Bronchial epithelial cell (primary cell): Measurements from ENCODE around the gene GCNT1. TPM values are rescaled to one million over a fixed set of nuclear protein-coding genes. Genes with fewer than 3 reads are reported as not detected.

ENCODE experiments used
- DNase-seq: peaks from one replicate; pipeline ENCODE4 v3.0.0-alpha.2; 2010; ENCODE audit warnings: low read depth
- FAIRE-seq: peaks from 2 replicates; lab custom pipeline; 2011; peaks lifted over from hg19 to GRCh38; lab: Jason Lieb, UNC
- H3K27me3 ChIP-seq: 2 replicates; pipeline ENCODE4 v1.5.1; 2011; ENCODE audit warnings: low read length; ENCODE audit not compliant: control insufficient read depth, insufficient read depth
- H3K36me3 ChIP-seq: 2 replicates; pipeline ENCODE4 v1.5.1; 2011; ENCODE audit warnings: low read length; ENCODE audit not compliant: control insufficient read depth, insufficient read depth
- H3K4me3 ChIP-seq: 2 replicates; pipeline ENCODE4 v1.5.1; 2011; ENCODE audit warnings: mild to moderate bottlenecking, low read depth, low read length, control low read depth
- CTCF ChIP-seq: IDR thresholded peaks from 2 replicates; pipeline ENCODE4 v1.5.1; 2011; ENCODE audit warnings: mild to moderate bottlenecking, moderate library complexity, low read length, control low read depth, inconsistent platforms; ENCODE audit not compliant: insufficient read depth, severe bottlenecking
- total RNA-seq: library from RNA; depleted of rRNA; stranded (reverse); fragments of >200 nt; gene quantifications from 2 replicates; pipeline ENCODE4 v1.2.1, GENCODE V29; 2014

GCNT1 gene
- total RNA-seq, 1 donor from 2014 or later: 3.7 TPM

GRCh38 chr9:76415731-76416130, 43.3 kb upstream of the GCNT1 start:
- no peak for FAIRE-seq
- no peak for TF ChIP-seq CTCF

GRCh38 chr9:76417394-76417793, 41.6 kb upstream of the GCNT1 start:
- FAIRE-seq: no peak
- H3K27me3 ChIP-seq: no peaks in the 10 kb centered on the region
- DNase-seq: no peak
- TF ChIP-seq CTCF: no peak
- H3K36me3 ChIP-seq: no peaks in the 10 kb centered on the region
- H3K4me3 ChIP-seq: no peak overlapping the region

More at GRCh38 chr9:76415731-76416130, 43.3 kb upstream of the GCNT1 start:
- no peaks in the 10 kb centered on the region for H3K27me3 ChIP-seq
- DNase-seq: no peak
- no peak overlapping the region for H3K4me3 ChIP-seq
- H3K36me3 ChIP-seq: no peaks in the 10 kb centered on the region

GRCh38 chr9:76419782-76420380, 39.1 kb upstream of the GCNT1 start:
- TF ChIP-seq CTCF: peak; percentile 73

GRCh38 chr9:76423216-76424177, 35.5 kb upstream of the GCNT1 start:
- Histone ChIP-seq H3K36me3 (no peaks in the 10 kb centered on the region), H3K27me3 (no peaks in the 10 kb centered on the region), H3K4me3 (no peak overlapping the region)
- DNase-seq (no peak), FAIRE-seq (no peak)
- no peak for TF ChIP-seq CTCF

More at GRCh38 chr9:76419782-76420380, 39.1 kb upstream of the GCNT1 start:
- Histone ChIP-seq H3K27me3 (no peaks in the 10 kb centered on the region), H3K36me3 (no peaks in the 10 kb centered on the region), H3K4me3 (no peak overlapping the region)
- FAIRE-seq (no peak), DNase-seq (peak; percentile 42)

GRCh38 chr9:76424491-76424890, 34.5 kb upstream of the GCNT1 start:
- no peak for FAIRE-seq
- no peaks in the 10 kb centered on the region for H3K27me3 ChIP-seq
- no peak for DNase-seq
- TF ChIP-seq CTCF: no peak
- H3K36me3 ChIP-seq: no peaks in the 10 kb centered on the region
- no peak overlapping the region for H3K4me3 ChIP-seq
